ENCODE results near the gene STOML1. TPM values are rescaled to one million over a fixed set of nuclear protein-coding genes. Genes with fewer than 3 reads are reported as not detected.

The STOML1 gene
- total RNA-seq, 2 experiments from 2014 or later = 7.1 to 8.5 TPM

Other genes starting within 250 kb of the STOML1 start
- gene INSYN1, start 238.9 kb downstream of the STOML1 start, total RNA-seq = not detected
- not detected for gene TBC1D21, start 118.7 kb downstream of the STOML1 start, total RNA-seq
- 10 to 100 TPM in 1 of 2 experiments, 1 to 10 TPM in 1; 9.1 to 10.9 TPM for gene LOXL1, start 65.8 kb downstream of the STOML1 start, total RNA-seq
- 100 to 1,000 TPM; 133 to 138 TPM for gene PML, start 2.4 kb upstream of the STOML1 start, total RNA-seq
- not detected for gene GOLGA6A, start 90.3 kb upstream of the STOML1 start, total RNA-seq
- gene ISLR2, start 138.3 kb upstream of the STOML1 start, total RNA-seq = under 1 TPM in 1 of 2 experiments, not detected in 1; 0.08 TPM
- not detected for gene ISLR, start 181.4 kb upstream of the STOML1 start, total RNA-seq
- not detected for gene STRA6, start 210.5 kb upstream of the STOML1 start, total RNA-seq
- not detected for gene CCDC33, start 244.0 kb upstream of the STOML1 start, total RNA-seq

All from activated CD4-positive, alpha-beta memory T cell treated with anti-CD3 and anti-CD28 coated beads, Interleukin-2, amount 10 ng/mL, durations not matched to agents 7 days and 5 days (primary cell).